GM23338 (cell line): Measurements from ENCODE around the gene FOXP2. TPM values are rescaled to one million over a fixed set of nuclear protein-coding genes. Genes with fewer than 3 reads are reported as not detected.

ENCODE experiments used
- ATAC-seq: fragments of 200-7000 bp; cut with Tn5 transposase; 3 replicates; pipeline ENCODE4 v1.9.1; 2020
- DNase-seq: peaks from one replicate; pipeline ENCODE4 v3.0.0-alpha.2; 2015; ENCODE audit warnings: low spot score
- H2AFZ ChIP-seq: fragments of 200-600 bp; sonication (generic); 2 replicates; pipeline ENCODE4 v1.8.0; 2016; ENCODE audit warnings: antibody characterized with exemption, mild to moderate bottlenecking, moderate library complexity
- H3F3A ChIP-seq: fragments of 200-600 bp; sonication (generic); replicated peaks from 2 replicates; pipeline ENCODE4 v1.8.0; 2017; ENCODE audit warnings: antibody characterized with exemption, mixed run types, low read depth
- H3K27ac ChIP-seq: fragments of 200-600 bp; sonication (generic); 2 replicates; pipeline ENCODE4 v1.6.1; 2016; ENCODE audit warnings: low read depth
- H3K27me3 ChIP-seq: fragments of 200-600 bp; sonication (generic); 2 replicates; pipeline ENCODE4 v1.8.0; 2016; ENCODE audit warnings: mild to moderate bottlenecking, mixed run types, moderate library complexity; ENCODE audit not compliant: insufficient read depth
- H3K36me3 ChIP-seq: fragments of 200-600 bp; sonication (generic); 2 replicates; pipeline ENCODE4 v1.8.0; 2016; ENCODE audit warnings: mild to moderate bottlenecking; ENCODE audit not compliant: insufficient read depth
- H3K4me1 ChIP-seq: fragments of 200-600 bp; sonication (generic); 2 replicates; pipeline ENCODE4 v1.8.0; 2016; ENCODE audit warnings: mild to moderate bottlenecking, moderate library complexity; ENCODE audit not compliant: insufficient read depth
- H3K4me2 ChIP-seq: fragments of 200-600 bp; sonication (generic); 2 replicates; pipeline ENCODE4 v1.7.1; 2017; ENCODE audit warnings: mixed run types
- H3K4me3 ChIP-seq: fragments of 200-600 bp; sonication (generic); 2 replicates; pipeline ENCODE4 v1.6.1; 2016; ENCODE audit warnings: mixed run types
- H3K79me2 ChIP-seq: fragments of 200-600 bp; sonication (generic); replicated peaks from 2 replicates; pipeline ENCODE4 v1.8.0; 2017; ENCODE audit warnings: mild to moderate bottlenecking; ENCODE audit not compliant: insufficient read depth
- H3K9me2 ChIP-seq: fragments of 200-600 bp; sonication (generic); 2 replicates; pipeline ENCODE4 v1.8.0; 2017; ENCODE audit not compliant: insufficient read depth
- H4K20me1 ChIP-seq: fragments of 200-600 bp; sonication (generic); replicated peaks from 2 replicates; pipeline ENCODE4 v1.8.0; 2017; ENCODE audit warnings: mild to moderate bottlenecking; ENCODE audit not compliant: insufficient read depth
- H3K27ac Mint-ChIP-seq: 2 replicates; pipeline ENCODE4 v1.8.0; 2020; ENCODE audit warnings: inconsistent platforms, mild to moderate bottlenecking, moderate library complexity, mixed read lengths
- H3K27me3 Mint-ChIP-seq: 3 replicates; pipeline ENCODE4 v1.8.0; 2022; ENCODE audit warnings: low read depth, mild to moderate bottlenecking, moderate library complexity, mixed read lengths, inconsistent platforms; ENCODE audit not compliant: insufficient read depth, poor library complexity
- H3K36me3 Mint-ChIP-seq: 3 replicates; pipeline ENCODE4 v1.8.0; 2021; ENCODE audit warnings: low read depth, mild to moderate bottlenecking, inconsistent platforms, moderate library complexity, mixed read lengths
- H3K4me1 Mint-ChIP-seq: 3 replicates; pipeline ENCODE4 v1.8.0; 2020; ENCODE audit warnings: mild to moderate bottlenecking, inconsistent platforms, mixed read lengths
- H3K4me3 Mint-ChIP-seq: 3 replicates; pipeline ENCODE4 v1.8.0; 2021; ENCODE audit warnings: moderate library complexity, mild to moderate bottlenecking, inconsistent platforms, mixed read lengths
- H3K9me3 Mint-ChIP-seq: 3 replicates; pipeline ENCODE4 v1.8.0; 2020; ENCODE audit warnings: moderate library complexity, mild to moderate bottlenecking, inconsistent platforms, mixed read lengths
- EZH2 ChIP-seq: fragments of 200-600 bp; sonication (generic); IDR thresholded peaks from one replicate; pipeline ENCODE4 v1.8.0; 2017; ENCODE audit warnings: antibody characterized with exemption, mild to moderate bottlenecking, low read depth; ENCODE audit not compliant: unreplicated experiment
- NANOG ChIP-seq: IDR thresholded peaks from 2 replicates; pipeline ENCODE4 v1.6.1; 2016; ENCODE audit warnings: antibody characterized with exemption, borderline replicate concordance
- POLR2AphosphoS5 ChIP-seq: IDR thresholded peaks from 2 replicates; pipeline ENCODE4 v1.6.1; 2016; ENCODE audit warnings: antibody characterized with exemption, low read depth
- STAT1 ChIP-seq: IDR thresholded peaks from one replicate; pipeline ENCODE4 v1.6.1; 2016; ENCODE audit warnings: antibody characterized with exemption; ENCODE audit not compliant: unreplicated experiment
- ZNF114 ChIP-seq: fragments of 250-450 bp; sonication (Bioruptor Pico); IDR thresholded peaks from 2 replicates; pipeline ENCODE4 v1.5.0; 2020; ENCODE audit warnings: mild to moderate bottlenecking, moderate library complexity
- microRNA-seq: library from miRNA; unstranded; fragments of <30 nt; microRNA quantifications from one replicate; pipeline ENCODE4, GENCODE V29; 2017
- polyA plus RNA-seq: library from polyadenylated mRNA; unstranded; fragments of >200 nt; fragmentation: Nextera tagmentation; extraction: Ambion mirVana; gene quantifications from 2 replicates; pipeline ENCODE4 v1.2.1, GENCODE V29; 2016
- small RNA-seq: library from RNA; depleted of rRNA; stranded (forward); fragments of <200 nt; gene quantifications from one replicate; pipeline ENCODE3, GENCODE V24; 2014; ENCODE audit warnings: low replicate concordance
- total RNA-seq: library from RNA; depleted of rRNA; stranded (reverse); fragments of >200 nt; shearing (Covaris generic); gene quantifications from 2 replicates; pipeline ENCODE4 v1.2.3, GENCODE V29; 2014
- TF ChIP-seq, protein P1 (sequence below), 2 experiments: fragments of 200-600 bp in 1 of 2; sonication (generic) in 1 of 2; conservative IDR thresholded peaks; 2 replicates each; pipeline versions ENCODE4 v1.5.1 to v1.6.1; 2016 to 2017; ENCODE audit warnings: antibody characterized with exemption in 2 of 2, low read depth in 2 of 2, mild to moderate bottlenecking in 2 of 2, moderate library complexity in 1 of 2

The FOXP2 gene
- total and polyA plus RNA-seq, 2 experiments from 2014 or later: 0.03 to 0.24 TPM

DNA sequence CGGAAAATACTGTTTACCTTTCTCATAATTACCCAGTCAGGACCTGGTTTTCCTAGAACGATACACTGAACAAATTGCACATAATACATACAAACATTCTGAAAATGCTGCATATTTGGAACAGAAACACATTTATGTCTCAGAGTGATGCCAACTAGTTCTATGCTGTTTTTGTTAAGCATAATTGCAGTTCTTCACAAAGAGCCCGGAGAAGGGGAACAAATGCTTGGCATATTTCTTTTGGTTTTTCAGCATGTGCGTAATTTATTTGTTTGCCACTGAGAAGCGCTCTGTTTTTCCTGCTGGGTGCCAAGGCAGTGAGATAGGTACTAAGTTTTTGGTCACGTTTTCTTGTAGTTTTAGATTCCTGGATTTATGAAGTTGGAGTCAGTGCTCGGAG is 326.3 kb downstream of the FOXP2 start:
- Histone ChIP-seq H3K9me2 (peaks cover 3% of the 10 kb centered on the region; the same call in 1 of the 2 replicates), H3K4me2 (no peak overlapping the region), H3F3A (no peaks in the 10 kb centered on the region), H3K4me3 (no peak overlapping the region), H2AFZ (no peak overlapping the region; the same call in 1 of the 2 replicates), H3K27me3 (no peaks in the 10 kb centered on the region), H4K20me1 (no peaks in the 10 kb centered on the region), H3K79me2 (no peaks in the 10 kb centered on the region), H3K36me3 (no peaks in the 10 kb centered on the region), H3K27ac (no peak overlapping the region), H3K4me1 (0 out of 2 replicates have a peak, but pooled peaks cover 6% of the 10 kb centered on the region)
- Mint-ChIP-seq H3K4me3 (no peak overlapping the region), H3K9me3 (no peaks in the 10 kb centered on the region), H3K27me3 (no peaks in the 10 kb centered on the region), H3K27ac (no peak overlapping the region), H3K4me1 (no peaks in the 10 kb centered on the region; the same call in 2 of the 3 replicates), H3K36me3 (no peaks in the 10 kb centered on the region)
- DNase-seq (no peak), ATAC-seq (no peak)
- TF ChIP-seq, protein P1, sequence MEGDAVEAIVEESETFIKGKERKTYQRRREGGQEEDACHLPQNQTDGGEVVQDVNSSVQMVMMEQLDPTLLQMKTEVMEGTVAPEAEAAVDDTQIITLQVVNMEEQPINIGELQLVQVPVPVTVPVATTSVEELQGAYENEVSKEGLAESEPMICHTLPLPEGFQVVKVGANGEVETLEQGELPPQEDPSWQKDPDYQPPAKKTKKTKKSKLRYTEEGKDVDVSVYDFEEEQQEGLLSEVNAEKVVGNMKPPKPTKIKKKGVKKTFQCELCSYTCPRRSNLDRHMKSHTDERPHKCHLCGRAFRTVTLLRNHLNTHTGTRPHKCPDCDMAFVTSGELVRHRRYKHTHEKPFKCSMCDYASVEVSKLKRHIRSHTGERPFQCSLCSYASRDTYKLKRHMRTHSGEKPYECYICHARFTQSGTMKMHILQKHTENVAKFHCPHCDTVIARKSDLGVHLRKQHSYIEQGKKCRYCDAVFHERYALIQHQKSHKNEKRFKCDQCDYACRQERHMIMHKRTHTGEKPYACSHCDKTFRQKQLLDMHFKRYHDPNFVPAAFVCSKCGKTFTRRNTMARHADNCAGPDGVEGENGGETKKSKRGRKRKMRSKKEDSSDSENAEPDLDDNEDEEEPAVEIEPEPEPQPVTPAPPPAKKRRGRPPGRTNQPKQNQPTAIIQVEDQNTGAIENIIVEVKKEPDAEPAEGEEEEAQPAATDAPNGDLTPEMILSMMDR (conservative IDR thresholded peaks at IDR 0.05; ENCODE audit: low read depth in 2 of 2): no peak
- TF ChIP-seq NANOG (no peak), ZNF114 (CRISPR knock-in tag) (no peak), POLR2AphosphoS5 (no peak), STAT1 (no peak), EZH2 (no peak)

DNA sequence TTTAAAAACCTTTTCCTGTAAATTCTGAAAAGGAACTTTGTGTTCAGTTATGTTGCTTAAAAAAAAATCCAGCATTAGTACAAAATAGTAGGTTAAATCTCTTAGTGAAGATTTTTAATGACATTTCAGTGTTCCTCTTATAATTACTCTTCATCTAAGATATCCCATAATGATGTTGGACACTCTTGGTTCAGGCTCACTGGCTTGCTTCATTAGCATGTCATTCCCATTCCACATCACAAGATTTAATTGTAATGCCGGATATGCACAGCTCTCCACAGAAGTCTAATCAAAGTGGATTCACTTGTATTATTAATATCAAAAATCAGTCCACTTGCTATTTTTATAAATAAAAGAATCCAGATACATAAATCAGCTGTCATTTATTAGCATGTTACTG is 327.3 kb downstream of the FOXP2 start:
- Histone ChIP-seq H3F3A (no peaks in the 10 kb centered on the region), H3K4me1 (0 out of 2 replicates have a peak, but pooled peaks cover 6% of the 10 kb centered on the region), H3K9me2 (peaks cover 3% of the 10 kb centered on the region; the same call in 1 of the 2 replicates), H3K36me3 (no peaks in the 10 kb centered on the region), H3K79me2 (no peaks in the 10 kb centered on the region), H3K4me2 (no peak overlapping the region), H3K27ac (no peak overlapping the region), H2AFZ (no peak overlapping the region), H4K20me1 (no peaks in the 10 kb centered on the region), H3K4me3 (no peak overlapping the region), H3K27me3 (no peaks in the 10 kb centered on the region)
- Mint-ChIP-seq H3K27ac (no peak overlapping the region), H3K4me1 (no peaks in the 10 kb centered on the region; the same call in 2 of the 3 replicates), H3K9me3 (no peaks in the 10 kb centered on the region), H3K4me3 (no peak overlapping the region), H3K36me3 (no peaks in the 10 kb centered on the region), H3K27me3 (no peaks in the 10 kb centered on the region)
- no peak for ATAC-seq
- TF ChIP-seq, protein P1 (conservative IDR thresholded peaks at IDR 0.05; ENCODE audit: low read depth in 2 of 2): no peak
- TF ChIP-seq ZNF114 (CRISPR knock-in tag): no peak
- TF ChIP-seq EZH2: no peak
- no peak for DNase-seq

Small RNA genes within 50 kb of the gene (microRNA-seq; reads per million reads assigned to microRNA genes)
- gene MIR3666: not detected

Small RNA genes within 50 kb of the gene (small RNA-seq; reads per million reads assigned to genes)
- gene MIR3666 (not detected), gene RNA5SP238 (not detected)
